Kidney (tissue), 14 donors: ENCODE results near the gene CPEB4. TPM values are rescaled to one million over a fixed set of nuclear protein-coding genes. Genes with fewer than 3 reads are reported as not detected.

Source experiments
- DNase-seq, 5 donors: peaks; one replicate each; pipeline ENCODE4 v3.0.0-alpha.2; 2013 to 2020
- FAIRE-seq: peaks from 2 replicates; lab custom pipeline; 2012; peaks lifted over from hg19 to GRCh38; lab: Jason Lieb, UNC
- H3K27ac ChIP-seq, 2 donors: one replicate each; pipeline ENCODE4 v1.7.0; 2013; ENCODE audit warnings: low read depth in 2 of 2, low read length in 2 of 2, inconsistent platforms in 1 of 2
- H3K27me3 ChIP-seq: one replicate; pipeline ENCODE4 v1.7.1; 2013; ENCODE audit warnings: low read length, inconsistent platforms; ENCODE audit not compliant: control insufficient read depth, insufficient read depth
- H3K36me3 ChIP-seq, 3 donors: one replicate each; pipeline versions ENCODE4 v1.7.0 to v1.7.1; 2013; ENCODE audit warnings: low read length in 3 of 3, control low read depth in 1 of 3, inconsistent platforms in 1 of 3; ENCODE audit not compliant: insufficient read depth in 3 of 3, control insufficient read depth in 2 of 3
- H3K4me1 ChIP-seq, 3 donors: one replicate each; pipeline versions ENCODE4 v1.7.0 to v1.7.1; 2013; ENCODE audit warnings: low read length in 3 of 3, inconsistent platforms in 1 of 3, low read depth in 1 of 3; ENCODE audit not compliant: control insufficient read depth in 2 of 3, insufficient read depth in 2 of 3
- H3K4me3 ChIP-seq, 3 donors: one replicate each; pipeline versions ENCODE4 v1.7.0 to v1.8.1; 2013; ENCODE audit warnings: low read length in 3 of 3, control low read depth in 1 of 3, inconsistent platforms in 1 of 3
- H3K9ac ChIP-seq, 3 donors: one replicate each; pipeline versions ENCODE4 v1.7.0 to v1.7.1; 2013; ENCODE audit warnings: low read length in 3 of 3, control low read depth in 1 of 3, inconsistent platforms in 1 of 3
- H3K9me3 ChIP-seq, 3 donors: one replicate each; pipeline versions ENCODE4 v1.7.0 to v1.7.1; 2013; ENCODE audit warnings: low read length in 3 of 3, control low read depth in 1 of 3, inconsistent platforms in 1 of 3; ENCODE audit not compliant: control insufficient read depth in 2 of 3, insufficient read depth in 1 of 3
- CTCF ChIP-seq: IDR thresholded peaks from 3 replicates; pipeline ENCODE4 v1.5.1; 2012; ENCODE audit warnings: mild to moderate bottlenecking, moderate library complexity, borderline replicate concordance; ENCODE audit not compliant: insufficient read depth; ENCODE audit errors: extremely low read depth
- intact Hi-C: fragments of 100-400 bp; cut with DNase I; formaldehyde crosslinking; loops from one replicate; pipeline ENCODE4 v1.11.1; 2022
- polyA plus RNA-seq: library from polyadenylated mRNA; stranded (reverse); fragments of 350-450 nt; fragmentation: Illumina TruSeq; extraction: RNeasy Lipid Tissue Mini Kit (QIAGEN cat#74804); gene quantifications from one replicate; pipeline ENCODE4 v1.2.3, GENCODE V29; 2014; ENCODE audit warnings: low read depth, low replicate concordance; ENCODE audit not compliant: insufficient read depth
- total RNA-seq: library from RNA; stranded (reverse); fragmentation: NEBNext Ultra II Directional; extraction: Animal tissue kit (Norgen Biotek cat#: 25700); gene quantifications from one replicate; pipeline ENCODE4 v1.2.1, GENCODE V29; 2021
- donor health status: control.
- donor health status: control.
- donor health status: control.
- donor health status: control.
- donor health status: control.
- donor health status: DM: yes; HTN: yes; CAD: no.
- donor health status: Normal renal cell carcinoma (clear cell type).

CPEB4 gene
- total and polyA plus RNA-seq, 2 donors from 2014 or later, result 9.5 to 73.0 TPM

DNA sequence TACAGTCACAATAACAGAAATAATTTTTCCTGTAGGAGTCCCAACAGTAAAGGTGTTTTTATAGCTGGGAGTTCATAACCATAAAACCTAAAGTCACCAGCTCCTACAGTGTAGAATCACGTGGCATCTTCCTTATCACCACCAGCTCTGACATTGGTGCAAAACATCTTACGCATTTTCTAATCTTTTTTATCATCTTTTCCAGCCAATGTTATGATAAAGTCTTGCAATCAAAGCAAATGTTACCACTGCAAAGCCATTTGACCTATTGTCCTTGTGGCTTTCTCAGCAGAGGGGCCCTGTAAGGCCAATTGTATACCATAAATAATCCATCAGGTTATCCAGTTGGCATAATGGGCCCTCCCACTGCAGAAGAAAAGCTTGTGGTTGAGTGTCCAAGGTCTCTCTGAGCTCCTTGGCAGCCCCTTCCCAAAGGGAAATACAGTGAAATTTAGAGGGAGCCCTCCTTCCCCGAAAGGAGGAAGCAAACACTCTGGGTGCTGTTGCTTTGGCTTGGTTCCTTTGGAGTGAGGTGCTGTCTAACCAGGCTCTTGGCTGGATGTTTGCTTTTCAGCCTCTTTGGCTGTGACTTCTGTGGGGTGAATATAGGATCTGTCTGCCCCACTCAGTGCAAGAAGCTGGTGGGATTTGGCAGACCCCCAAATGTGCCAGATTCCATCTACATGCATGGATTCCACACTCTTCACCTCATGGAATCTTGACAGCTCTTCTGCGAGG lies 29.3 kb upstream of the CPEB4 start:
- Histone ChIP-seq H3K9me3 (no peaks in the 10 kb centered on the region), H3K4me1 (peaks cover 0 to 14% (median 6%) of the 10 kb centered on the region in 3 donors), H3K27me3 (no peaks in the 10 kb centered on the region), H3K27ac (no peak overlapping the region), H3K4me3 (no peak overlapping the region), H3K36me3 (no peaks in the 10 kb centered on the region), H3K9ac (no peak overlapping the region)
- intact Hi-C loops, result no loop called here
- DNase-seq, result no peak
- FAIRE-seq, result no peak
- no peak for TF ChIP-seq CTCF

DNA sequence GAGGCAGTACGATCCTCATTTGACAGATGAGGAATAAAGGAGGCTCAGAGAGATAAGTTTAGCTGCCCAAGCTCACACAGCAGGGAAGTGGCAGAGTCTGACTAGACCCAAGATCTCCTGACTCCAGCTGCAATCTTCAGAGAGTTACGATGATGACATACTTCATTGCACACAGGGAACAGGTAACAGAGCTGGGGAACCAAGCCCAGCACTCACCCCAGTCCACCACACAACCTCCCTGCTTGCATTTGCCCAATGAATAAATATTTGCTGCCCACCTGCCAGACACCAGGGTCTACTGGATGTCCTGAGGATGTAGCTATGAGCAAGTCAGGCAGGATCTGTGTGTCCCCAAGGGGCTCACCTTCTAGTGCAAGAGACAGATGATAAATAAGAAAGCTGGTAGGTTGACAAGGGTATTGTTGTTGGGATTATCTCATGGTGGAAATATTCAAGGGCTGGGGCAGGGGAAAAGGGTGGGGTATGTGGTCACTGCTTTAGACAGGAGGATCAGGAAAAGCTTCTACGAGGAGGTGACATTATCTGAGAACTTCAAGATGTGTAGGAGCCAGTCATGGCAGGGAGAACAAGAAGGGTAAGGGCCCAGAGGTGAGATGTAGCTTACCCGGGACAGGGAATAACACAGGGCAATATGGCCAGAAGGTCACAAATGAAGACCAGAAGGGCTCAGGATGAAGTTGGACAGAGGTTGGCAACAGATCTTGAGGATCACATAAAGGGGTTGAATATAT lies 28.6 kb upstream of the CPEB4 start:
- Histone ChIP-seq H3K4me3 (no peak overlapping the region), H3K9ac (no peak overlapping the region), H3K4me1 (peaks cover 0 to 14% (median 6%) of the 10 kb centered on the region in 3 donors), H3K9me3 (no peaks in the 10 kb centered on the region), H3K27me3 (no peaks in the 10 kb centered on the region), H3K36me3 (no peaks in the 10 kb centered on the region), H3K27ac (no peak overlapping the region)
- no peak for DNase-seq
- TF ChIP-seq CTCF, result no peak
- intact Hi-C loops, result no loop called here
- FAIRE-seq, result no peak

- no peaks in the 10 kb centered on the region for H3K36me3 ChIP-seq
- DNase-seq (no peak), FAIRE-seq (no peak)
- intact Hi-C loops, result no loop called here
- no peak for TF ChIP-seq CTCF
- no peaks in the 10 kb centered on the region for H3K9me3 ChIP-seq
- no peaks in the 10 kb centered on the region for H3K27me3 ChIP-seq
- no peak overlapping the region for H3K4me3 ChIP-seq
- H3K4me1 ChIP-seq, result peaks cover 0 to 14% (median 6%) of the 10 kb centered on the region in 3 donors
- H3K9ac ChIP-seq, result no peak overlapping the region
- H3K27ac ChIP-seq, result no peak overlapping the region
Observed at GRCh38 chr5:173862047-173862477, 26.1 kb upstream of the CPEB4 start.
